Amniotic epithelial cell (primary cell): Measurements from ENCODE around the gene FIGN.

ENCODE experiments used
- DNase-seq: peaks from one replicate; pipeline ENCODE4 v3.0.0-alpha.2; 2010; ENCODE audit warnings: low read depth

The FIGN gene

GRCh38 chr2:163558251-163559021, 177.4 kb downstream of the FIGN start:
- no peak for DNase-seq

GRCh38 chr2:163556511-163556910, 179.3 kb downstream of the FIGN start:
- DNase-seq: peak; percentile 31

GRCh38 chr2:163554864-163555263, 180.9 kb downstream of the FIGN start:
- DNase-seq: peak; percentile 31

GRCh38 chr2:163553601-163554000, 182.2 kb downstream of the FIGN start:
- no peak for DNase-seq

GRCh38 chr2:163552758-163553157, 183.1 kb downstream of the FIGN start:
- no peak for DNase-seq

- peak; percentile 17 for DNase-seq
Measured at GRCh38 chr2:163551616-163552373, 184.0 kb downstream of the FIGN start.

- no peak for DNase-seq
Measured at GRCh38 chr2:163548970-163549369, 186.8 kb downstream of the FIGN start.
